ENCODE results near the gene CCDC28B. TPM values are rescaled to one million over a fixed set of nuclear protein-coding genes. Genes with fewer than 3 reads are reported as not detected.

CCDC28B gene
- total RNA-seq, 3 donors from 2014 or later: 1.5 to 4.2 (median 3.2) TPM

DNA sequence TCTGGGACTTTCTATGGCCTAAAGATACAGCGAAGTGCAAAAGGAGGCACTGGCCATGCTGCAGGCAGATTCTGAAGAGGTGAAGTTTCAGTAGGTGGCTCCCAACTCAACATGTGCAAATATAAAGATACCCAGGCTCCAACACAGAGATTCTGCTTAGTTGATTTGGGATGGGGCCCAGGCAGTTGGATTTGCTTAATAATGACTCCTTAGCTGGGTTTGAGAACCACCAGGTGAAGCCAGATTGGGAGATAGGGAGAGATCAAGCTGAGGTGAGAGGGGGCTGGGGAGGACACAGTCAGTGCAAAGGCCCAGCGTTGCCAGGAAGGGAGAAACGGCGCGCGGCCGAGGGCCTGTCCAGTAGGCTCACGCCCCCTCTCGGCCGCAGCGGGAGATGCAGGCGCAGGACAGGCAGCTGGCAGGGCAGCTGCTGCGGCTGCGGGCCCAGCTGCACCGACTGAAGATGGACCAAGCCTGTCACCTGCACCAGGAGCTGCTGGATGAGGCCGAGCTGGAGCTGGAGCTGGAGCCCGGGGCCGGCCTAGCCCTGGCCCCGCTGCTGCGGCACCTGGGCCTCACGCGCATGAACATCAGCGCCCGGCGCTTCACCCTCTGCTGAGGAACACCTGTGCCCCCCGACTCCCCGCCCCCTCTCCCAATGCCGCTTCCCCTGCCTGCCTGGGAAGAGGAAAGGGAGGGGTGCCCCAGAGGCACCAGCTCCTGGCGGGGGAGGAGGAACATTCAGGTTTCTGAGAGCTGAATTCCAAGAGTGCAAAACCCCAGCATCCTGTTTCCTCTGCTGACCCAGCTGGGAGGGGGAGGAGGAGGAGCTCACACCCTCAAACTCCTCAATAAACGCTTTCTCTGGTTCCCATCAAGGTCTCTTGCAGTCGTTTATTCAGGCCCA is 47.8 kb downstream of the CCDC28B start:
- TF ChIP-seq, protein P1, sequence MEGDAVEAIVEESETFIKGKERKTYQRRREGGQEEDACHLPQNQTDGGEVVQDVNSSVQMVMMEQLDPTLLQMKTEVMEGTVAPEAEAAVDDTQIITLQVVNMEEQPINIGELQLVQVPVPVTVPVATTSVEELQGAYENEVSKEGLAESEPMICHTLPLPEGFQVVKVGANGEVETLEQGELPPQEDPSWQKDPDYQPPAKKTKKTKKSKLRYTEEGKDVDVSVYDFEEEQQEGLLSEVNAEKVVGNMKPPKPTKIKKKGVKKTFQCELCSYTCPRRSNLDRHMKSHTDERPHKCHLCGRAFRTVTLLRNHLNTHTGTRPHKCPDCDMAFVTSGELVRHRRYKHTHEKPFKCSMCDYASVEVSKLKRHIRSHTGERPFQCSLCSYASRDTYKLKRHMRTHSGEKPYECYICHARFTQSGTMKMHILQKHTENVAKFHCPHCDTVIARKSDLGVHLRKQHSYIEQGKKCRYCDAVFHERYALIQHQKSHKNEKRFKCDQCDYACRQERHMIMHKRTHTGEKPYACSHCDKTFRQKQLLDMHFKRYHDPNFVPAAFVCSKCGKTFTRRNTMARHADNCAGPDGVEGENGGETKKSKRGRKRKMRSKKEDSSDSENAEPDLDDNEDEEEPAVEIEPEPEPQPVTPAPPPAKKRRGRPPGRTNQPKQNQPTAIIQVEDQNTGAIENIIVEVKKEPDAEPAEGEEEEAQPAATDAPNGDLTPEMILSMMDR (IDR thresholded peaks at IDR 0.05): peak; percentile 90
- Histone ChIP-seq H3K4me3 (no peak overlapping the region), H3K9me3 (no peaks in the 10 kb centered on the region), H3K36me3 (ENCODE audit: low read depth) (no peaks in the 10 kb centered on the region), H3K4me1 (ENCODE audit: low read depth) (peaks cover 12% of the 10 kb centered on the region)
- peak; percentile 86 for ATAC-seq
- intact Hi-C loops (cut with DNase I, micrococcal nuclease): no loop called here
- DNase-seq: peak; percentile 92 to 96 (median 92)

DNA sequence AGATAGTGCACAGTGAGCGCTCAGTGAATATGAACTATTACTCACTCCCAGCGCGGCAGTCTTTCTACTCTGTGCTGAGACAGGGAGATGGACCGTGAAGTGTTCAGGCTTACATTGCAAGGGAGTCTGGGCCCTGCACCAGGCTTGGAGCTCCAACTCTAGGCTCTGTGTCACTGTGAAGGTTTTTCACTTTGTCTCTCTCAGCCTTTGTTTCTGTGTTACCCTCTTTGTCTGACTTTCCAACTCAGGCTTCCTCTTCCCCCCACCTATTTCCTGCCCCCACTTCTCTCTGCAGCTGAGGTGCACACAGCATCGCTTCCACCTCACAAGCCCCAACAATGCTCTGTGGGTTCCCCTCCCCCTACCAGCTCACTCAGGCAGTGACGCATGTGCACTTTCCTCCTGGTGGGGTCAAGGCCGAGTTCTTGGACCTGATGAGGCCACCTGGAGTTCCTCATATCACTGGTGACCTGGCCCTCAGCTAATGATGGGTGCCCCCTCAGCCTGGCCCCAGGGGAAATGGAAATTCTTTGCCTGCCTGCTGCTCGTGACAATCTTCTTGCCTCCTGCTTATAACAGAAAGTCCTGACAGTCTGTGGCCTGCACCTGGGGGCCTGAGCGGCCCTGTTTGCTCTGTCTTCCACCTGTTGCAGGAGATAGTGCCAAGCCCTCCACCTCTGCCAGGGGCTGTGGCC is 49.6 kb downstream of the CCDC28B start:
- ATAC-seq: peak; percentile 73
- Histone ChIP-seq H3K4me1 (ENCODE audit: low read depth) (peaks cover 12% of the 10 kb centered on the region), H3K4me3 (no peak overlapping the region), H3K36me3 (ENCODE audit: low read depth) (no peaks in the 10 kb centered on the region), H3K9me3 (no peaks in the 10 kb centered on the region)
- intact Hi-C loops (cut with DNase I, micrococcal nuclease): no loop called here
- peak; percentile 61 to 85 (median 69) for DNase-seq
- TF ChIP-seq, protein P1 (IDR thresholded peaks at IDR 0.05): no peak

DNA sequence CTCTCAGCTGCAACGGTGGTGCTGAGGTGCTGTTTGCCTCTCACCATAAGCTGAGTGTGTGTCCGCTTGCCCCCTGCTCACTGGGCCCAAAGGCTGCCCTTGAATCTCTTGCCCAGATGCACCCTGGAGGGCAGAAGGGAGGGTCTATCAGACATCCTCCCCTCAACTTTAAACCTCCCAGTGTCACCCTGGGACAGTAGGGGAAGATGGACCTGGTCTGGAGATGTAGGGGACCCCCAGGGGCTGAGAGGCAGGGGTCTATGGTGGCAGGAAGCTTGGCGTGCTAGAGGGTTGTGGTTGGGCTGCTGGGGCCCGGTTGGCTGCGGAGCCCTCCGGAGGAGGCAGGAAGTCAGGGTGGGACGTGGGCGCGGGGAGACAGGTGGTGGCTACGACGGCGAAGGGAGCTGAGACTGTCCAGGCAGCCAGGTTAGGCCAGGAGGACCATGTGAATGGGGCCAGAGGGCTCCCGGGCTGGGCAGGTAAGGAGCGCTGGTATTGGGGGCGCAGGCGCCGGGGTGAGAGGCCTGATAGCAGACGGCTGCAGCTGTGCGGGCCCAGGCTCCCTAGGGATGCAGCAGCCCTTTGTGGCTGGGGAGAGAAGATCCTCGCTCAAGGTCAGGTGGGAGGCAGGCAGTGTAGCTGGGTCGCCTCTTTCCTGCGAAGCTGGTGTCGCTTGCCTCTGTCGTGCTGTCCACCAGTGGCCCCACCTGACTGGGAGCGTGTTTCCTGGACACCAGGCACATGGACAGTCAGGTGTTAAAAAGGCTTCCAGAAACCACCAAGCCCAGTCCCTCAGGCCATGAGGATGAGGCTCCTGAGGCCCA is 50.7 kb downstream of the CCDC28B start, which contains the start of gene LCK:
Gene LCK, plus strand, starts transcription at position 373 of the 824 bp plus-strand sequence. CDS start 23,065 bp downstream, outside the sequence.
- peak; percentile 48 for ATAC-seq
- TF ChIP-seq, protein P1 (IDR thresholded peaks at IDR 0.05): no peak
- intact Hi-C loops (cut with DNase I, micrococcal nuclease): no loop called here
- Histone ChIP-seq H3K9me3 (no peaks in the 10 kb centered on the region), H3K36me3 (ENCODE audit: low read depth) (no peaks in the 10 kb centered on the region), H3K4me1 (ENCODE audit: low read depth) (peaks cover 12% of the 10 kb centered on the region), H3K4me3 (no peak within 1 kb of the TSS)
- peak; percentile 34 to 85 (median 65) for DNase-seq

Other genes with a start within 250 kb of the CCDC28B start
- 100 to 1,000 TPM in 1 of 3 donors, 10 to 100 TPM in 2; 85.2 to 127 (median 90.5) TPM for gene KHDRBS1, start 186.7 kb upstream of the CCDC28B start, total RNA-seq
- gene TMEM39B, start 127.7 kb upstream of the CCDC28B start, total RNA-seq: 10 to 100 TPM in 2 of 3 donors, 1 to 10 TPM in 1; 9.7 to 14.2 (median 12.2) TPM
- 10 to 100 TPM; 47.1 to 70.7 (median 50.1) TPM for gene KPNA6, start 92.5 kb upstream of the CCDC28B start, total RNA-seq
- 10 to 100 TPM; 31.0 to 45.2 (median 39.3) TPM for gene TXLNA, start 20.9 kb upstream of the CCDC28B start, total RNA-seq
- gene IQCC, start 5.1 kb downstream of the CCDC28B start, total RNA-seq: 1 to 10 TPM; 1.1 to 2.2 (median 1.9) TPM
- gene DCDC2B, start 8.5 kb downstream of the CCDC28B start, total RNA-seq: not detected
- 10 to 100 TPM; 21.1 to 35.6 (median 28.0) TPM for gene TMEM234, start 21.8 kb downstream of the CCDC28B start, total RNA-seq
- gene EIF3I, start 21.8 kb downstream of the CCDC28B start, total RNA-seq: 100 to 1,000 TPM; 111 to 138 (median 115) TPM
- gene FAM167B, start 46.6 kb downstream of the CCDC28B start, total RNA-seq: 1 to 10 TPM; 3.4 to 5.5 (median 5.5) TPM
- gene LCK, start 50.7 kb downstream of the CCDC28B start, total RNA-seq: 1 to 10 TPM; 4.7 to 6.0 (median 5.9) TPM
- gene HDAC1, start 91.5 kb downstream of the CCDC28B start, total RNA-seq: 100 to 1,000 TPM; 143 to 208 (median 203) TPM
- gene MARCKSL1, start 135.6 kb downstream of the CCDC28B start, total RNA-seq: 100 to 1,000 TPM in 2 of 3 donors, 10 to 100 TPM in 1; 37.0 to 149 (median 140) TPM
- 10 to 100 TPM in 1 of 3 donors, 1 to 10 TPM in 2; 8.5 to 12.9 (median 9.2) TPM for gene FAM229A, start 161.9 kb downstream of the CCDC28B start, total RNA-seq
- 1 to 10 TPM; 1.8 to 3.6 (median 2.3) TPM for gene TSSK3, start 161.9 kb downstream of the CCDC28B start, total RNA-seq
- gene BSDC1, start 193.8 kb downstream of the CCDC28B start, total RNA-seq: 10 to 100 TPM; 72.1 to 89.9 (median 73.1) TPM